HepG2 (cell line): ENCODE results near the gene DHX8. TPM values are rescaled to one million over a fixed set of nuclear protein-coding genes. Genes with fewer than 3 reads are reported as not detected.

ENCODE experiments used
- CBFB ChIP-seq: sonication (generic); formaldehyde crosslinking; IDR thresholded peaks from 2 replicates; pipeline ENCODE4 v1.4.0; 2020; ENCODE audit warnings: missing genetic modification reagents
- CBX1 ChIP-seq: IDR thresholded peaks from one replicate; pipeline ENCODE4 v1.6.1; 2016; ENCODE audit warnings: antibody characterized with exemption, low read depth
- CENPX ChIP-seq: sonication (generic); formaldehyde crosslinking; IDR thresholded peaks from 2 replicates; pipeline ENCODE4 v1.9.0; 2021; ENCODE audit warnings: mild to moderate bottlenecking, missing genetic modification reagents, moderate library complexity
- CHD4 ChIP-seq: fragments of 200-600 bp; sonication (generic); IDR thresholded peaks from 2 replicates; pipeline ENCODE4 v1.7.0; 2017; ENCODE audit warnings: mild to moderate bottlenecking, low read length, borderline replicate concordance
- ERF ChIP-seq: IDR thresholded peaks from 2 replicates; pipeline ENCODE4 v1.6.1; 2018; ENCODE audit warnings: missing biosample characterization, missing genetic modification reagents
- GATA4 ChIP-seq: sonication (generic); IDR thresholded peaks from 2 replicates; pipeline ENCODE4 v1.6.1; 2016; ENCODE audit warnings: antibody characterized with exemption, low read depth, borderline replicate concordance
- GFI1 ChIP-seq: sonication (generic); formaldehyde crosslinking; IDR thresholded peaks from 2 replicates; pipeline ENCODE4 v1.5.0; 2020; ENCODE audit warnings: missing genetic modification reagents, mild to moderate bottlenecking, borderline replicate concordance
- GTF2F1 ChIP-seq: fragments of 150-350 bp; IDR thresholded peaks from 2 replicates; pipeline ENCODE4 v1.6.1; 2014; ENCODE audit warnings: low read length
- HMG20A ChIP-seq: IDR thresholded peaks from 2 replicates; pipeline ENCODE4 v1.6.1; 2016; ENCODE audit warnings: borderline replicate concordance
- NAIF1 ChIP-seq: sonication (generic); formaldehyde crosslinking; IDR thresholded peaks from 2 replicates; pipeline ENCODE4 v1.5.0; 2020; ENCODE audit warnings: mild to moderate bottlenecking, missing genetic modification reagents, borderline replicate concordance
- NFIC ChIP-seq: IDR thresholded peaks from 2 replicates; pipeline ENCODE4 v1.6.1; 2012; ENCODE audit warnings: mild to moderate bottlenecking, low read length, inconsistent platforms
- PCBP2 ChIP-seq: fragments of 200-400 bp; formaldehyde crosslinking; optimal IDR thresholded peaks from 2 replicates; pipeline ENCODE3; 2018; ENCODE audit warnings: low read length, low read depth; ENCODE audit not compliant: poor library complexity, severe bottlenecking
- RAD21 ChIP-seq: fragments of 450-650 bp; formaldehyde crosslinking; IDR thresholded peaks from 2 replicates; pipeline ENCODE4 v1.5.0; 2020; ENCODE audit warnings: mild to moderate bottlenecking
- TBX2 ChIP-seq: sonication (generic); formaldehyde crosslinking; IDR thresholded peaks from 2 replicates; pipeline ENCODE4 v1.5.0; 2020; ENCODE audit warnings: missing genetic modification reagents, mild to moderate bottlenecking, borderline replicate concordance
- TBX3 ChIP-seq: fragments of 450-650 bp; IDR thresholded peaks from 2 replicates; pipeline ENCODE4 v1.6.1; 2017; ENCODE audit warnings: antibody characterized with exemption, mild to moderate bottlenecking, inconsistent platforms, borderline replicate concordance
- TEAD2 ChIP-seq: sonication (generic); formaldehyde crosslinking; IDR thresholded peaks from 2 replicates; pipeline ENCODE4 v1.9.0; 2021; ENCODE audit warnings: missing genetic modification reagents
- TRAFD1 ChIP-seq: sonication (generic); formaldehyde crosslinking; IDR thresholded peaks from 2 replicates; pipeline ENCODE4 v1.5.1; 2020; ENCODE audit warnings: missing genetic modification reagents, mild to moderate bottlenecking, borderline replicate concordance
- ZBTB2 ChIP-seq: sonication (generic); formaldehyde crosslinking; IDR thresholded peaks from 2 replicates; pipeline ENCODE4 v1.8.0; 2022; ENCODE audit warnings: low read depth, missing genetic modification reagents
- ZBTB21 ChIP-seq: sonication (generic); formaldehyde crosslinking; IDR thresholded peaks from 2 replicates; pipeline ENCODE4 v1.4.0; 2020; ENCODE audit warnings: missing genetic modification reagents
- ZNF17 ChIP-seq: sonication (generic); formaldehyde crosslinking; IDR thresholded peaks from 2 replicates; pipeline ENCODE4 v1.5.0; 2020; ENCODE audit warnings: mild to moderate bottlenecking, missing genetic modification reagents
- ZNF24 ChIP-seq: fragments of 450-650 bp; IDR thresholded peaks from 2 replicates; pipeline ENCODE4 v1.6.1; 2017; ENCODE audit warnings: antibody characterized with exemption, mild to moderate bottlenecking
- ZNF30 ChIP-seq: sonication (generic); formaldehyde crosslinking; IDR thresholded peaks from 2 replicates; pipeline ENCODE4 v1.5.0; 2020; ENCODE audit warnings: mild to moderate bottlenecking, missing genetic modification reagents
- ZNF367 ChIP-seq: sonication (generic); formaldehyde crosslinking; IDR thresholded peaks from 2 replicates; pipeline ENCODE4 v1.4.0; 2020; ENCODE audit warnings: missing genetic modification reagents, borderline replicate concordance
- ZNF616 ChIP-seq: sonication (generic); formaldehyde crosslinking; IDR thresholded peaks from 2 replicates; pipeline ENCODE4 v1.5.0; 2020; ENCODE audit warnings: low read depth, mild to moderate bottlenecking, missing genetic modification reagents
- ZNF687 ChIP-seq: sonication (generic); formaldehyde crosslinking; IDR thresholded peaks from 2 replicates; pipeline ENCODE4 v1.5.1; 2020; ENCODE audit warnings: mild to moderate bottlenecking, missing genetic modification reagents, moderate library complexity
- polyA plus RNA-seq, 8 experiments: library from polyadenylated mRNA; depleted of rRNA in 3 of 8; stranded (reverse) in 7 of 8; unstranded in 1 of 8; fragments of >200 nt; fragmentation: Illumina TruSeq in 4 of 8; extraction: Trizol in 4 of 8; gene quantifications; 2 replicates each; pipeline versions ENCODE4 v1.2.1 to v1.2.3, GENCODE V29; 2011 to 2016; ENCODE audit warnings: low read depth in 4 of 8, missing spikeins in 1 of 8, mixed read lengths in 1 of 8; ENCODE audit not compliant: insufficient read depth in 1 of 8
- total RNA-seq, 5 experiments: library from RNA; depleted of rRNA; stranded (reverse); fragments of >200 nt; fragmentation: Illumina TruSeq; extraction: Trizol; gene quantifications; 2 replicates each; pipeline ENCODE4 v1.2.3, GENCODE V29; 2016; ENCODE audit warnings: low read depth in 1 of 5

The DHX8 gene
- total and polyA plus RNA-seq, 2 of the 13 experiments (the other 11 are each of a cell fraction or from before 2014, with no cell fraction given), result 24.8 to 48.9 TPM

- TF ChIP-seq ZNF687 (CRISPR knock-in tag) (no peak; the same call in 1 of the 2 replicates), ZNF367 (CRISPR knock-in tag) (0 out of 2 replicates have a peak, but pooled peaks have one; percentile 71), ZNF17 (CRISPR knock-in tag) (no peak), ZNF616 (CRISPR knock-in tag) (no peak), CBX1 (no peak), TBX3 (no peak), GTF2F1 (no peak), RAD21 (CRISPR knock-in tag) (peak; percentile 31; the same call in 1 of the 2 replicates), GATA4 (no peak), TBX2 (CRISPR knock-in tag) (peak; percentile 48), CENPX (CRISPR knock-in tag) (no peak), CBFB (CRISPR knock-in tag) (no peak), ZBTB21 (CRISPR knock-in tag) (no peak; the same call in 1 of the 2 replicates), CHD4 (no peak), GFI1 (CRISPR knock-in tag) (peak; percentile 69; the same call in 1 of the 2 replicates), TRAFD1 (CRISPR knock-in tag) (no peak), ZBTB2 (CRISPR knock-in tag) (no peak), ERF (CRISPR knock-in tag) (peak; percentile 29; the same call in 1 of the 2 replicates), PCBP2 (no peak), HMG20A (peak; percentile 67), TEAD2 (CRISPR knock-in tag) (no peak), ZNF30 (CRISPR knock-in tag) (0 out of 2 replicates have a peak, but pooled peaks have one; percentile 30), NAIF1 (CRISPR knock-in tag) (no peak), NFIC (peak; percentile 70), ZNF24 (no peak)
Observed at GRCh38 chr17:43573579-43574321, 90.0 kb downstream of the DHX8 start (continued).
